Esophagus muscularis mucosa (tissue), 4 donors: Measurements from ENCODE around the gene SLC22A12. TPM values are rescaled to one million over a fixed set of nuclear protein-coding genes. Genes with fewer than 3 reads are reported as not detected.
"Not testable (repeated sequence)": the region's sequence is repeated elsewhere in the genome, so short reads cannot be mapped to it uniquely, and the experiment has no call there.

ENCODE experiments used
- DNase-seq: peaks from one replicate; pipeline ENCODE4 v3.0.0-alpha.2; 2017; ENCODE audit errors: extremely low spot score
- H3K27ac ChIP-seq, 4 donors: fragments of 200-600 bp; sonication (generic); replicated peaks in 1 of 4; 1 replicate in 3 of 4; 2 replicates in 1 of 4; pipeline ENCODE4 v1.5.1; 2016 to 2019; ENCODE audit warnings: mild to moderate bottlenecking in 1 of 4
- H3K27me3 ChIP-seq, 4 donors: fragments of 200-600 bp; sonication (generic); one replicate each; pipeline versions ENCODE4 v1.5.1 to v1.6.0; 2016 to 2019
- H3K36me3 ChIP-seq, 4 donors: fragments of 200-600 bp; sonication (generic); one replicate each; pipeline ENCODE4 v1.5.1; 2016 to 2019
- H3K4me1 ChIP-seq, 4 donors: fragments of 200-600 bp; sonication (generic); one replicate each; pipeline ENCODE4 v1.5.1; 2016 to 2019
- H3K4me3 ChIP-seq, 4 donors: fragments of 200-600 bp; sonication (generic); 1 replicate in 2 of 4; 2 replicates in 2 of 4; pipeline ENCODE4 v1.5.1; 2016 to 2019; ENCODE audit warnings: mild to moderate bottlenecking in 4 of 4, moderate library complexity in 1 of 4
- H3K9me3 ChIP-seq, 4 donors: fragments of 200-600 bp; sonication (generic); 1 replicate in 3 of 4; 2 replicates in 1 of 4; pipeline ENCODE4 v1.5.1; 2016 to 2019
- EP300 ChIP-seq: sonication (generic); formaldehyde crosslinking; IDR thresholded peaks from one replicate; pipeline ENCODE4 v1.6.1; 2017; ENCODE audit warnings: antibody characterized with exemption
- POLR2A ChIP-seq: fragments of 450-650 bp; IDR thresholded peaks from one replicate; pipeline ENCODE4 v1.6.1; 2017; ENCODE audit warnings: antibody characterized with exemption, moderate library complexity, mild to moderate bottlenecking, low read depth
- POLR2AphosphoS5 ChIP-seq, 2 donors: sonication (generic); formaldehyde crosslinking; IDR thresholded peaks; one replicate each; pipeline ENCODE4 v1.6.1; 2017; ENCODE audit warnings: antibody characterized with exemption in 2 of 2
- WGBS: methylation state at CpG from one replicate; pipeline ENCODE4 v1.1.5; 2018; 5-methylcytosine and 5-hydroxymethylcytosine counted together
- intact Hi-C: fragments of 100-400 bp; cut with DNase I; formaldehyde crosslinking; loops from one replicate; pipeline ENCODE4 v1.15.1; 2023
- total RNA-seq, 4 donors: library from RNA; depleted of rRNA; stranded (reverse); fragments of >200 nt; gene quantifications; one replicate each; pipeline versions ENCODE4 v1.1.0 to v1.2.1, GENCODE V29; 2016
- TF ChIP-seq, protein P1 (sequence below), 3 experiments: fragments of 200-600 bp in 2 of 3; fragments of 450-650 bp in 1 of 3; sonication (generic) in 2 of 3; IDR thresholded peaks; one replicate each; pipeline ENCODE4 v1.5.1; 2017 to 2019; ENCODE audit warnings: antibody characterized with exemption in 3 of 3, mild to moderate bottlenecking in 2 of 3, moderate library complexity in 1 of 3

The SLC22A12 gene
- total RNA-seq, 4 donors from 2014 or later: not detected

DNA sequence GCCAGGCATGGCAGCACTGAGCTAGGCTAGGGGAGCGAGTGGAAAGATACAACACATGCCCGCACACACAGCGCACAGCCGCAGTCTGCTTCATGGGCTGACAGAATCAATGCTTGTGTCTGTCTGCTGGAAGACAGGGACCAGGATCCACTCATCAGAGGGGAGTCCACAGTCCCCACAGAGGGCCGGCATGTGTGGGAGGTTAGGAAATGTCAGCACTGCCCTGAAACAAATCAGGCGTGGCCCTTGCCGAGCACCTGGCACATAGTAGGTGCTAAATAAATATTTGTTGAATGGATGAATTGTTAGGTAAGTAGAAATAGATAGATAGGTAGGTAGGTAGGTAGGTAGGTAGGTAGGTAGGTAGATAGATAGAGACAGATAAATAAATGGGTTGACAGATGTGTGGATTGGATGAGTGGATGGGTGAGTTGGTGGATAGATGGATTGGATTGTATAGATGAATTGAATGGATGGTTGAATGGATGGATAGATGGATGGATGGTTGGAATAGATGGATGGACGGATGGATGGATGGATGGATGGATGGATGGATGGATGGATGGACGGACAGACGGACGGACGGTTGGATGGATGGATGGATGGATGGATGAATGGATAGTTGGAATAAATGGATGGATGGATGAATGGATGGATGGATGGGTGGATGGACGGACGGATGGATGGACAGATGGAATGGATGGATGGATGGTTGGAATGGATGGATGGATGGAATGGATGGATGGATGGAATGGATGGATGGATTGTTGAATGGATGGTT lies 3.3 kb downstream of the SLC22A12 start:
- intact Hi-C loops: no loop called here
- no peaks in the 10 kb centered on the region for H3K4me1 ChIP-seq
- H3K36me3 ChIP-seq: no peaks in the 10 kb centered on the region
- TF ChIP-seq, protein P1, sequence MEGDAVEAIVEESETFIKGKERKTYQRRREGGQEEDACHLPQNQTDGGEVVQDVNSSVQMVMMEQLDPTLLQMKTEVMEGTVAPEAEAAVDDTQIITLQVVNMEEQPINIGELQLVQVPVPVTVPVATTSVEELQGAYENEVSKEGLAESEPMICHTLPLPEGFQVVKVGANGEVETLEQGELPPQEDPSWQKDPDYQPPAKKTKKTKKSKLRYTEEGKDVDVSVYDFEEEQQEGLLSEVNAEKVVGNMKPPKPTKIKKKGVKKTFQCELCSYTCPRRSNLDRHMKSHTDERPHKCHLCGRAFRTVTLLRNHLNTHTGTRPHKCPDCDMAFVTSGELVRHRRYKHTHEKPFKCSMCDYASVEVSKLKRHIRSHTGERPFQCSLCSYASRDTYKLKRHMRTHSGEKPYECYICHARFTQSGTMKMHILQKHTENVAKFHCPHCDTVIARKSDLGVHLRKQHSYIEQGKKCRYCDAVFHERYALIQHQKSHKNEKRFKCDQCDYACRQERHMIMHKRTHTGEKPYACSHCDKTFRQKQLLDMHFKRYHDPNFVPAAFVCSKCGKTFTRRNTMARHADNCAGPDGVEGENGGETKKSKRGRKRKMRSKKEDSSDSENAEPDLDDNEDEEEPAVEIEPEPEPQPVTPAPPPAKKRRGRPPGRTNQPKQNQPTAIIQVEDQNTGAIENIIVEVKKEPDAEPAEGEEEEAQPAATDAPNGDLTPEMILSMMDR (IDR thresholded peaks at IDR 0.05): no peak
- TF ChIP-seq POLR2A: no peak
- TF ChIP-seq POLR2AphosphoS5 (IDR thresholded peaks at IDR 0.05): no peak
- no peak for TF ChIP-seq EP300
- 90% methylated on average over 14 of the region's 14 CpGs for WGBS
- DNase-seq: no peak
- no peak overlapping the region for H3K27ac ChIP-seq
- no peak overlapping the region for H3K4me3 ChIP-seq
- peaks cover 0 to 3% (median 0%) of the 10 kb centered on the region in 4 donors for H3K9me3 ChIP-seq
- H3K27me3 ChIP-seq: peaks cover 0 to 3% (median 0%) of the 10 kb centered on the region in 4 donors

DNA sequence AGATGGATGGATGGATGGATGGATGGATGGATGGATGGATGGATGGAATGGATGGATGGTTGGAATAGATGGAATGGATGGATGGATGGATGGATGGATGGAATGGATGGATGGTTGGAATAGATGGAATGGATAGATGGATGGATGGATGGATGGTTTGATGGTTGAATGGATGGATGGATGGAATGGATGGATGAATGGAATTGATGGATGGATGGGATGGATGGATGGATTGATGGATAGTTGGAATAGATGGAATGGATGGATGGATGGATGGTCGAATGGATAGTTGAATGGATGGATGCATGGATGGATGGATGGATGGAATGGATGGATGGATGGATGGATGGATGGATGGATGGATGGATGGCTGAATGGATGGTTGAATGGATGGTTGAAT lies 4.9 kb downstream of the SLC22A12 start:
- H3K27me3 ChIP-seq, H3K4me1 ChIP-seq, H3K27ac ChIP-seq, H3K4me3 ChIP-seq, intact Hi-C loops, DNase-seq, H3K36me3 ChIP-seq, H3K9me3 ChIP-seq: not testable (repeated sequence)
- 72% methylated on average over 1 of the region's 1 CpG for WGBS

DNA sequence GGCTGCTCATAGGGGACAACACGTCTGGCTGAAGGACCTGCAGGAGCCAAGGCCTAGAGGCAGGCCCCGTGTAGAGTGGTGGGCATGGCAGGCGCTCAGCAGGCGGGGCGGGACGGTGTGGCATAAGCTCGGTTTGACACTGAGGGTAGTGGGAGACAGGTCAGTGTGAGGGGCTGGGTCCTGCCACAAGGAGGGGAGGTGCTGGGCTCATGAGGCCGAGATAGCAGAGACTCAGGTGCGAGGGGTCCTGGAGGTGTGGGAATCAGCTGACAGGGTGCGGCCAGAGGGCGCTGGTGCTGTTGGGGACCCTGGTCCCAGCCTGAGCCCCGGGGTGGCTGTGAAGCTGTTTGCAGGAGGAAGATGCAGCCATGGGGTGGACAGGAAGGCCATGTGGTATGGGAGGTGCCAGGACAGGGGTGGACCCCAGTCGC lies 6.7 kb downstream of the SLC22A12 start:
- Histone ChIP-seq H3K4me1 (no peaks in the 10 kb centered on the region), H3K4me3 (no peak overlapping the region), H3K36me3 (no peaks in the 10 kb centered on the region), H3K27ac (no peak overlapping the region), H3K9me3 (no peaks in the 10 kb centered on the region), H3K27me3 (peaks cover 0 to 14% (median 0%) of the 10 kb centered on the region in 4 donors)
- no peak for TF ChIP-seq POLR2A
- TF ChIP-seq, protein P1 (IDR thresholded peaks at IDR 0.05): no peak
- no peak for TF ChIP-seq POLR2AphosphoS5 (IDR thresholded peaks at IDR 0.05)
- no peak for TF ChIP-seq EP300
- DNase-seq: no peak
- intact Hi-C loops: no loop called here
- WGBS: 91% methylated on average over 11 of the region's 13 CpGs

DNA sequence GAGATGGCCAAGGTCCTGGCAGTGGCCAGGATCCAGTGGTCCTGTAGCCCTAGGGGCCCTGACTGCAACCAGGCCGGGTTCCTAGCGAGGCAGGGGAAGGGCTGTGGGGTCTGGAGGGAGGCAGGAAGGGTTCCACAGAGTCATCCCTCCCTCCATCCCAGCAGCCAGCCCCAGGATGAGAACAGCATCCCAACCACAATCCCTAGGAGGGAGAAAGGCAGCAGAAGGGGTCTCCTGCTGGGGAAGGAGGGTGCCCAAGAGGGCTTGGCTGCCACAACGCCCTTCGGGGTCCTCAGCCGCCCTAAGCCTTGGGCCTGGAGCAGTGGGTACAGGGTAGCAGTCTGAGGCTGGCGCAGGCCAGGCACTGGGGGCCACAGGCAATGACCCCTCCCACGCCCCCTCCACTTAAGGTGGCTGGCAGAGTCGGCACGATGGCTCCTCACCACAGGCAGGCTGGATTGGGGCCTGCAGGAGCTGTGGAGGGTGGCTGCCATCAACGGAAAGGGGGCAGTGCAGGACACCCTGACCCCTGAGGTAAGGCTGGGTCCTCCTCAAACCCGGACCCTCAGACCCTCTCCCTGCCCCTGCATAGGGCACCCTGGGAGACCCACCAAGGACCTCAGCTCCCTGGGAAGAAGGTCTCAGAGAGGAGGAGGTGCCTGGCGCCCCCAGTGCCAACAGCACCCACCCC lies 7.2 kb downstream of the SLC22A12 start:
- no peak overlapping the region for H3K27ac ChIP-seq
- peaks cover 0 to 14% (median 0%) of the 10 kb centered on the region in 4 donors for H3K27me3 ChIP-seq
- TF ChIP-seq EP300: no peak
- no peak for TF ChIP-seq POLR2A
- TF ChIP-seq, protein P1 (IDR thresholded peaks at IDR 0.05): no peak
- TF ChIP-seq POLR2AphosphoS5 (IDR thresholded peaks at IDR 0.05): no peak
- intact Hi-C loops: no loop called here
- no peak overlapping the region for H3K4me3 ChIP-seq
- no peak for DNase-seq
- H3K9me3 ChIP-seq: no peaks in the 10 kb centered on the region
- WGBS: 60% methylated on average over 1 of the region's 12 CpGs
- no peaks in the 10 kb centered on the region for H3K4me1 ChIP-seq
- H3K36me3 ChIP-seq: no peaks in the 10 kb centered on the region

DNA sequence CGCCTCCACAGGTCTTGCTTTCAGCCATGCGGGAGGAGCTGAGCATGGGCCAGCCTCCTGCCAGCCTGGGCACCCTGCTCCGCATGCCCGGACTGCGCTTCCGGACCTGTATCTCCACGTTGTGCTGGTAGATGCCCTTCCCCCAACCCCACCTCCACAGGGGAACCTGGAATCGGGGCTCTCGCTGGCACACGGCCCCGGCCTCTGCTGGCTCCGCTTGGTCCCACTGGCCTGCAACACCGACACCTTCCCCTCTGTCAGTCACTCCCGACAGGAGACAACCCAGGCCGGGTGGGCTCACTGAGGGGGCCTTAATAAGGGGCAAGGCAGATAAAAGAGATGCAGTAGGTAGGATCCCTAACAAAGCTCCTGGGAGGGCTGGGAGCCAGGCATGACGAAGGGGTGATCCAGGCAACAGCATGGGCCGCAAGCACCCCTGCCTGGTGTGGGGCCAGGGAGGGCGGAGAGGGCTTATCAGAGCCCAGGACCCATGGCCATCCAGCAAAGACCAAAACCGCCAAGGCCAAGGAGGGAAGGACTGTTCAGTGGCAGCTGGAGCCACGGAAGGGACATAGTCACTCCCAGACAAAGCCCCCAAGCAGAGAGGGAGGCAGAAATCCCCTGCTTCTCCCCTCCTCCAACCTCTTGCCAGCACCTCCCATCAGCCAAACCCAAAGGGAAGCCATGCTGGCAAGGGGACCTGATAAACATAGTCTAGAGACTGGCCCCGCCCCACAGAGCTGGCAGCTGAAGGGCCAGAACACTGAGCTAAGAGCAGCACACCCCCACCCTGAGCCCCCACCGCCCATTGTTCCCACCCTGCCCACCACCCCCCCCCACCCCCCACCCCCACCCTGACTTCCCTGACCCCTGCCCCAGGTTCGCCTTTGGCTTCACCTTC lies 8.0 kb downstream of the SLC22A12 start:
- H3K36me3 ChIP-seq: no peaks in the 10 kb centered on the region
- H3K27ac ChIP-seq: no peak overlapping the region
- H3K9me3 ChIP-seq: no peaks in the 10 kb centered on the region
- TF ChIP-seq POLR2AphosphoS5 (IDR thresholded peaks at IDR 0.05): no peak
- TF ChIP-seq POLR2A: no peak
- TF ChIP-seq EP300: no peak
- TF ChIP-seq, protein P1 (IDR thresholded peaks at IDR 0.05): no peak
- no peaks in the 10 kb centered on the region for H3K4me1 ChIP-seq
- no peak overlapping the region for H3K4me3 ChIP-seq
- H3K27me3 ChIP-seq: peaks cover 0 to 14% (median 0%) of the 10 kb centered on the region in 4 donors
- no peak for DNase-seq
- intact Hi-C loops: no loop called here
- WGBS: 94% methylated on average over 6 of the region's 23 CpGs
